ENCODE results near the gene SLC35A3. TPM values are rescaled to one million over a fixed set of nuclear protein-coding genes. Genes with fewer than 3 reads are reported as not detected.

SLC35A3 gene
- total and polyA plus RNA-seq, 10 of the 15 experiments (the other 5 are each of a cell fraction or from before 2014, with no cell fraction given): 3.6 to 24.3 (median 15.4) TPM

- TF ChIP-seq YY1 (IDR thresholded peaks at IDR 0.05; ENCODE audit: low read depth, low read length) (no peak), MEF2A (IDR thresholded peaks at IDR 0.05; ENCODE audit: insufficient read depth, low read depth, low read length) (peak; percentile 43), BCL11A (IDR thresholded peaks at IDR 0.05; ENCODE audit: low read depth, low read length) (peak; percentile 82; the same call in 1 of the 2 replicates), HCFC1 (IDR thresholded peaks at IDR 0.05; ENCODE audit: low read length) (no peak), HDGF (IDR thresholded peaks at IDR 0.05) (no peak), USF2 (IDR thresholded peaks at IDR 0.05; ENCODE audit: borderline replicate concordance, low read depth, low read length) (no peak; the same call in 1 of the 2 replicates), DPF2 (IDR thresholded peaks at IDR 0.05) (peak; percentile 96), ELK1 (IDR thresholded peaks at IDR 0.05; ENCODE audit: low read depth, low read length) (no peak), ZBTB4 (CRISPR knock-in tag; IDR thresholded peaks at IDR 0.05) (no peak), POU2F2 (IDR thresholded peaks at IDR 0.05; ENCODE audit: borderline replicate concordance, low read depth, low read length) (0 out of 3 replicates have a peak, but pooled peaks have one; percentile 11), NR2C2 (IDR thresholded peaks at IDR 0.05; ENCODE audit: borderline replicate concordance, control insufficient read depth, insufficient read length, low read depth) (no peak), EED (IDR thresholded peaks at IDR 0.05; ENCODE audit: low read depth) (peak; percentile 95), NBN (IDR thresholded peaks at IDR 0.05) (peak; percentile 72), RB1 (IDR thresholded peaks at IDR 0.05; ENCODE audit: borderline replicate concordance) (no peak), RUNX3 (IDR thresholded peaks at IDR 0.05; ENCODE audit: low read length) (peak; percentile 78), ZBED1 (IDR thresholded peaks at IDR 0.05; ENCODE audit: borderline replicate concordance) (peak; percentile 61; the same call in 1 of the 2 replicates), ATF2 (IDR thresholded peaks at IDR 0.05; ENCODE audit: low read length) (peak; percentile 76; the same call in 1 of the 2 replicates)
These were observed 106.0 kb downstream of the SLC35A3 start (continued) for GRCh38 chr1:100075773-100076172.
